Activated T-helper 1 cell treated with anti-CD3 and anti-CD28 coated beads, Interleukin-2, amount 50 U/mL, for 16 hours (primary cell): ENCODE data around the gene ZC3HAV1.
"Not testable (repeated sequence)": the region's sequence is repeated elsewhere in the genome, so short reads cannot be mapped to it uniquely, and the experiment has no call there.

Experiments
- DNase-seq, 2 donors: peaks; one replicate each; pipeline ENCODE4 v3.0.0-alpha.2; 2020; ENCODE audit warnings: low read depth in 1 of 2, low spot score in 1 of 2

The ZC3HAV1 gene

GRCh38 chr7:139026551-139026950, 83.0 kb downstream of the ZC3HAV1 start:
- DNase-seq, result no peak

- not testable (repeated sequence) for DNase-seq
Measured at GRCh38 chr7:139025861-139026260, 83.7 kb downstream of the ZC3HAV1 start.

GRCh38 chr7:139023076-139023475, 86.4 kb downstream of the ZC3HAV1 start:
- no peak for DNase-seq

GRCh38 chr7:139022286-139022685, 87.2 kb downstream of the ZC3HAV1 start:
- no peak for DNase-seq

GRCh38 chr7:139018910-139019309, 90.6 kb downstream of the ZC3HAV1 start:
- no peak for DNase-seq

GRCh38 chr7:139016931-139017511, 92.5 kb downstream of the ZC3HAV1 start:
- DNase-seq, result peak; percentile 22 to 29

GRCh38 chr7:139011373-139011772, 98.1 kb downstream of the ZC3HAV1 start:
- no peak for DNase-seq

- DNase-seq, result no peak
Measured at GRCh38 chr7:139004321-139005090, 105.0 kb downstream of the ZC3HAV1 start.

GRCh38 chr7:138999414-138999813, 110.1 kb downstream of the ZC3HAV1 start:
- DNase-seq, result no peak
